Immature natural killer cell (primary cell): Measurements from ENCODE around the gene ATP6V0D1. TPM values are rescaled to one million over a fixed set of nuclear protein-coding genes. Genes with fewer than 3 reads are reported as not detected.
A peak's percentile ranks its signal among the peaks of the same experiment; 100 is the strongest.

Source experiments
- DNase-seq, 3 donors: peaks; one replicate each; pipeline ENCODE4 v3.0.0; 2022; ENCODE audit warnings: mixed read lengths in 1 of 3
- H3K27ac Mint-ChIP-seq, 6 donors: one replicate each; pipeline ENCODE4 v1.8.0; 2020; ENCODE audit warnings: mixed read lengths in 6 of 6, mild to moderate bottlenecking in 5 of 6, inconsistent platforms in 4 of 6, moderate library complexity in 3 of 6
- H3K27me3 Mint-ChIP-seq, 3 donors: one replicate each; pipeline ENCODE4 v1.8.0; 2020 to 2021; ENCODE audit warnings: low read depth in 3 of 3, mild to moderate bottlenecking in 3 of 3, mixed read lengths in 3 of 3, moderate library complexity in 3 of 3, inconsistent platforms in 1 of 3
- H3K36me3 Mint-ChIP-seq, 3 donors: one replicate each; pipeline ENCODE4 v1.8.0; 2020; ENCODE audit warnings: mixed read lengths in 3 of 3, inconsistent platforms in 2 of 3, mild to moderate bottlenecking in 2 of 3
- H3K4me1 Mint-ChIP-seq, 2 donors: one replicate each; pipeline ENCODE4 v1.8.0; 2020; ENCODE audit warnings: inconsistent platforms in 2 of 2, mild to moderate bottlenecking in 2 of 2, mixed read lengths in 2 of 2, moderate library complexity in 1 of 2
- H3K4me3 Mint-ChIP-seq, 5 donors: one replicate each; pipeline ENCODE4 v1.8.0; 2020; ENCODE audit warnings: mild to moderate bottlenecking in 5 of 5, mixed read lengths in 5 of 5, inconsistent platforms in 3 of 5, moderate library complexity in 3 of 5
- H3K9me3 Mint-ChIP-seq, 6 donors: one replicate each; pipeline ENCODE4 v1.8.0; 2020; ENCODE audit warnings: mild to moderate bottlenecking in 6 of 6, mixed read lengths in 6 of 6, inconsistent platforms in 4 of 6, moderate library complexity in 3 of 6
- polyA plus RNA-seq, 3 donors: library from polyadenylated mRNA; unstranded; fragments of 300-500 nt; fragmentation: Illumina TruSeq; gene quantifications; one replicate each; pipeline ENCODE4 v1.2.3, GENCODE V29; 2021

Gene ATP6V0D1
- polyA plus RNA-seq, 3 donors from 2014 or later, result 192 to 330 (median 205) TPM

GRCh38 chr16:67395105-67395457, 85.9 kb downstream of the ATP6V0D1 start:
- H3K36me3 Mint-ChIP-seq, result no peaks in the 10 kb centered on the region
- H3K27me3 Mint-ChIP-seq, result peaks cover 8 to 17% (median 11%) of the 10 kb centered on the region in 3 donors
- no peak overlapping the region for H3K27ac Mint-ChIP-seq
- H3K4me1 Mint-ChIP-seq, result peaks cover 6 to 7% of the 10 kb centered on the region in 2 donors
- peak overlapping the region in 1 of 5 donors; percentile 4 for H3K4me3 Mint-ChIP-seq
- no peak for DNase-seq
- no peaks in the 10 kb centered on the region for H3K9me3 Mint-ChIP-seq

- Mint-ChIP-seq H3K27me3 (peaks cover 10 to 17% (median 11%) of the 10 kb centered on the region in 3 donors), H3K27ac (no peak overlapping the region), H3K36me3 (no peaks in the 10 kb centered on the region), H3K9me3 (no peaks in the 10 kb centered on the region), H3K4me3 (peak overlapping the region; percentile 54 to 78 (median 63)), H3K4me1 (peaks cover 6 to 7% of the 10 kb centered on the region in 2 donors)
- no peak for DNase-seq
Observed at GRCh38 chr16:67394155-67395104, 86.5 kb downstream of the ATP6V0D1 start.

GRCh38 chr16:67393788-67394154, 87.2 kb downstream of the ATP6V0D1 start:
- H3K4me1 Mint-ChIP-seq, result peaks cover 6 to 7% of the 10 kb centered on the region in 2 donors
- no peak for DNase-seq
- no peaks in the 10 kb centered on the region for H3K9me3 Mint-ChIP-seq
- H3K27ac Mint-ChIP-seq, result no peak overlapping the region
- peaks cover 10 to 17% (median 11%) of the 10 kb centered on the region in 3 donors for H3K27me3 Mint-ChIP-seq
- peak overlapping the region; percentile 54 to 78 (median 63) for H3K4me3 Mint-ChIP-seq
- no peaks in the 10 kb centered on the region for H3K36me3 Mint-ChIP-seq

GRCh38 chr16:67393111-67393787, 87.7 kb downstream of the ATP6V0D1 start, which contains the start of gene TPPP3:
Gene TPPP3, minus strand, starts transcription at chr16:67393498. Its CDS starts 2,387 bp downstream, at chr16:67391111.
- H3K4me1 Mint-ChIP-seq, result peaks cover 6 to 7% of the 10 kb centered on the region in 2 donors
- H3K27ac Mint-ChIP-seq, result peak within 1 kb of the TSS in 1 of 6 donors; percentile 13
- H3K9me3 Mint-ChIP-seq, result no peaks in the 10 kb centered on the region
- peak within 1 kb of the TSS; percentile 54 to 78 (median 63) for H3K4me3 Mint-ChIP-seq
- peaks cover 11 to 15% (median 11%) of the 10 kb centered on the region in 3 donors for H3K27me3 Mint-ChIP-seq
- no peaks in the 10 kb centered on the region for H3K36me3 Mint-ChIP-seq
- peak; percentile 31 to 43 (median 32) for DNase-seq

GRCh38 chr16:67392301-67393059, 88.5 kb downstream of the ATP6V0D1 start:
- Mint-ChIP-seq H3K27me3 (peaks cover 11 to 15% (median 11%) of the 10 kb centered on the region in 3 donors), H3K4me3 (peak overlapping the region in 2 of 5 donors; percentile 18 to 35), H3K9me3 (no peaks in the 10 kb centered on the region), H3K27ac (peak overlapping the region in 1 of 6 donors; percentile 13), H3K36me3 (no peaks in the 10 kb centered on the region), H3K4me1 (peaks cover 6 to 7% of the 10 kb centered on the region in 2 donors)
- DNase-seq, result no peak

- Mint-ChIP-seq H3K4me1 (peaks cover 6 to 7% of the 10 kb centered on the region in 2 donors), H3K27ac (no peak overlapping the region), H3K27me3 (peaks cover 11 to 12% (median 11%) of the 10 kb centered on the region in 3 donors), H3K36me3 (no peaks in the 10 kb centered on the region), H3K4me3 (peak overlapping the region in 1 of 5 donors; percentile 35), H3K9me3 (no peaks in the 10 kb centered on the region)
- no peak for DNase-seq
Observed at GRCh38 chr16:67391424-67392300, 89.3 kb downstream of the ATP6V0D1 start.

GRCh38 chr16:67390816-67391423, 90.0 kb downstream of the ATP6V0D1 start:
- peaks cover 11 to 12% (median 11%) of the 10 kb centered on the region in 3 donors for H3K27me3 Mint-ChIP-seq
- H3K27ac Mint-ChIP-seq, result peak overlapping the region in 1 of 6 donors; percentile 46
- peaks cover 6 to 7% of the 10 kb centered on the region in 2 donors for H3K4me1 Mint-ChIP-seq
- no peak for DNase-seq
- H3K36me3 Mint-ChIP-seq, result no peaks in the 10 kb centered on the region
- no peaks in the 10 kb centered on the region for H3K9me3 Mint-ChIP-seq
- H3K4me3 Mint-ChIP-seq, result no peak overlapping the region

GRCh38 chr16:67389911-67390815, 90.8 kb downstream of the ATP6V0D1 start:
- H3K27ac Mint-ChIP-seq, result peak overlapping the region in 1 of 6 donors; percentile 50
- no peak for DNase-seq

GRCh38 chr16:67388591-67388990, 92.4 kb downstream of the ATP6V0D1 start:
- no peak for DNase-seq
- Mint-ChIP-seq H3K36me3 (no peaks in the 10 kb centered on the region), H3K27ac (no peak overlapping the region), H3K4me1 (no peaks in the 10 kb centered on the region), H3K9me3 (no peaks in the 10 kb centered on the region), H3K27me3 (peaks cover 4 to 15% (median 5%) of the 10 kb centered on the region in 3 donors), H3K4me3 (no peak overlapping the region)

More at GRCh38 chr16:67389911-67390815, 90.8 kb downstream of the ATP6V0D1 start:
- H3K27me3 Mint-ChIP-seq, result peaks cover 8 to 15% (median 11%) of the 10 kb centered on the region in 3 donors
- peaks cover 6 to 7% of the 10 kb centered on the region in 2 donors for H3K4me1 Mint-ChIP-seq
- no peaks in the 10 kb centered on the region for H3K36me3 Mint-ChIP-seq
- H3K9me3 Mint-ChIP-seq, result no peaks in the 10 kb centered on the region
- no peak overlapping the region for H3K4me3 Mint-ChIP-seq

GRCh38 chr16:67388191-67388590, 92.8 kb downstream of the ATP6V0D1 start:
- Mint-ChIP-seq H3K27ac (no peak overlapping the region), H3K9me3 (no peaks in the 10 kb centered on the region), H3K4me1 (no peaks in the 10 kb centered on the region), H3K27me3 (peaks cover 4 to 15% (median 5%) of the 10 kb centered on the region in 3 donors), H3K4me3 (no peak overlapping the region), H3K36me3 (no peaks in the 10 kb centered on the region)
- no peak for DNase-seq
